ENCODE data around the gene EZH2. TPM values are rescaled to one million over a fixed set of nuclear protein-coding genes. Genes with fewer than 3 reads are reported as not detected.

EZH2 gene
- total and polyA plus RNA-seq, 2 of the 4 experiments (the other 2 are of a cell fraction): 13.1 to 19.8 TPM

DNA sequence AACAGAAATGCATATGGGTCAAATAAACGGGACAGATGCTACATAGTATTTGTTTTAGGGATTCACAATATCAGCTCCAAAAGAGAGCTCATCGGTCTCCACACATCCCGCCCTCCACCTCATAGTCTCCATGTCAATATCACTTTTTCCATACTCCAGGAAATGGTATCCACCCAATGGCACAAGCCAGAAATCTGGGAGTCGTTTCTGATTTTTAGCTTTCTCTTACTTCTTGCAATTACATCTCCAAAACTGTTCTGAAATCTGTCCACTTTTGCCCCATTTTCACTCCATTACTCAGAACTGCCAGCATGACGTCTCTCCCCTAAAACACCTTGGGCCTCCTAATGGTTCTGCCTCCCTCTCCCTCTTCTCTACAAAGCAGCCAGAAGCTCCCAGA is 47.4 kb upstream of the EZH2 start:
- 87% methylated on average over 3 of the region's 5 CpGs; no CpG with 5 or more reads in 1 of the 2 experiments for WGBS, 2 experiments (ENCODE audit: extremely low coverage in 2 of 2, insufficient read length in 1 of 2)
- no peak overlapping the region for H4K8ac ChIP-seq (ENCODE audit: low read depth in 2 of 2, low read length in 2 of 2)
- DNase-seq: no peak
- H2BK15ac ChIP-seq (ENCODE audit: low read depth, low read length): no peak overlapping the region
- no peak overlapping the region for H3K9ac ChIP-seq (ENCODE audit: low read depth, low read length)
- no peaks in the 10 kb centered on the region for H3K36me3 ChIP-seq (ENCODE audit: control insufficient read depth, insufficient read depth, low read length)
- no peak overlapping the region for H2AK9ac ChIP-seq (replicated peaks; ENCODE audit: low read depth, low read length, poor library complexity)
- no peak overlapping the region for H3K56ac ChIP-seq (ENCODE audit: extremely low read depth, insufficient read depth, low read length)
- no peak overlapping the region for H2BK120ac ChIP-seq (ENCODE audit: low read depth, low read length)
- H2BK20ac ChIP-seq (ENCODE audit: low read depth, low read length): no peak overlapping the region
- no peak overlapping the region for H3K4me2 ChIP-seq (ENCODE audit: low read depth, low read length)
- no peaks in the 10 kb centered on the region for H3K9me3 ChIP-seq (ENCODE audit: control insufficient read depth, insufficient read depth, low read length)
- ATAC-seq (ENCODE audit: low read depth): no peak
- BruUV-seq (replicated peaks): no TSS peak
- TF ChIP-seq MAFK (IDR thresholded peaks at IDR 0.05; ENCODE audit: low read depth, low read length) (no peak), RCOR1 (IDR thresholded peaks at IDR 0.05; ENCODE audit: insufficient replicate concordance, low read length) (no peak), RAD21 (IDR thresholded peaks at IDR 0.05; ENCODE audit: low read length) (no peak), NFE2L2 (IDR thresholded peaks at IDR 0.05; ENCODE audit: low read depth, low read length) (no peak), MAZ (IDR thresholded peaks at IDR 0.05; ENCODE audit: borderline replicate concordance, low read depth, low read length) (no peak), SMC3 (IDR thresholded peaks at IDR 0.05; ENCODE audit: low read depth, low read length) (no peak), BHLHE40 (IDR thresholded peaks at IDR 0.05; ENCODE audit: low read depth, low read length) (no peak), POLR2A (IDR thresholded peaks at IDR 0.05; ENCODE audit: low read depth, low read length) (no peak), CHD1 (IDR thresholded peaks at IDR 0.05; ENCODE audit: low read depth, low read length) (no peak), FOS (IDR thresholded peaks at IDR 0.05; ENCODE audit: low read depth, low read length) (no peak), MXI1 (IDR thresholded peaks at IDR 0.05; ENCODE audit: borderline replicate concordance, low read depth, low read length) (no peak), RFX5 (IDR thresholded peaks at IDR 0.05; ENCODE audit: low read depth, low read length) (no peak), CEBPB (IDR thresholded peaks at IDR 0.05; ENCODE audit: low read depth, low read length) (no peak)
- TF ChIP-seq, protein P1, sequence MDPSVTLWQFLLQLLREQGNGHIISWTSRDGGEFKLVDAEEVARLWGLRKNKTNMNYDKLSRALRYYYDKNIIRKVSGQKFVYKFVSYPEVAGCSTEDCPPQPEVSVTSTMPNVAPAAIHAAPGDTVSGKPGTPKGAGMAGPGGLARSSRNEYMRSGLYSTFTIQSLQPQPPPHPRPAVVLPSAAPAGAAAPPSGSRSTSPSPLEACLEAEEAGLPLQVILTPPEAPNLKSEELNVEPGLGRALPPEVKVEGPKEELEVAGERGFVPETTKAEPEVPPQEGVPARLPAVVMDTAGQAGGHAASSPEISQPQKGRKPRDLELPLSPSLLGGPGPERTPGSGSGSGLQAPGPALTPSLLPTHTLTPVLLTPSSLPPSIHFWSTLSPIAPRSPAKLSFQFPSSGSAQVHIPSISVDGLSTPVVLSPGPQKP (IDR thresholded peaks at IDR 0.05; ENCODE audit: borderline replicate concordance, low read depth, low read length): no peak
- TF ChIP-seq, protein P2, sequence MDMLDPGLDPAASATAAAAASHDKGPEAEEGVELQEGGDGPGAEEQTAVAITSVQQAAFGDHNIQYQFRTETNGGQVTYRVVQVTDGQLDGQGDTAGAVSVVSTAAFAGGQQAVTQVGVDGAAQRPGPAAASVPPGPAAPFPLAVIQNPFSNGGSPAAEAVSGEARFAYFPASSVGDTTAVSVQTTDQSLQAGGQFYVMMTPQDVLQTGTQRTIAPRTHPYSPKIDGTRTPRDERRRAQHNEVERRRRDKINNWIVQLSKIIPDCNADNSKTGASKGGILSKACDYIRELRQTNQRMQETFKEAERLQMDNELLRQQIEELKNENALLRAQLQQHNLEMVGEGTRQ (IDR thresholded peaks at IDR 0.05; ENCODE audit: low read depth, low read length): no peak
- TF ChIP-seq, protein P3, sequence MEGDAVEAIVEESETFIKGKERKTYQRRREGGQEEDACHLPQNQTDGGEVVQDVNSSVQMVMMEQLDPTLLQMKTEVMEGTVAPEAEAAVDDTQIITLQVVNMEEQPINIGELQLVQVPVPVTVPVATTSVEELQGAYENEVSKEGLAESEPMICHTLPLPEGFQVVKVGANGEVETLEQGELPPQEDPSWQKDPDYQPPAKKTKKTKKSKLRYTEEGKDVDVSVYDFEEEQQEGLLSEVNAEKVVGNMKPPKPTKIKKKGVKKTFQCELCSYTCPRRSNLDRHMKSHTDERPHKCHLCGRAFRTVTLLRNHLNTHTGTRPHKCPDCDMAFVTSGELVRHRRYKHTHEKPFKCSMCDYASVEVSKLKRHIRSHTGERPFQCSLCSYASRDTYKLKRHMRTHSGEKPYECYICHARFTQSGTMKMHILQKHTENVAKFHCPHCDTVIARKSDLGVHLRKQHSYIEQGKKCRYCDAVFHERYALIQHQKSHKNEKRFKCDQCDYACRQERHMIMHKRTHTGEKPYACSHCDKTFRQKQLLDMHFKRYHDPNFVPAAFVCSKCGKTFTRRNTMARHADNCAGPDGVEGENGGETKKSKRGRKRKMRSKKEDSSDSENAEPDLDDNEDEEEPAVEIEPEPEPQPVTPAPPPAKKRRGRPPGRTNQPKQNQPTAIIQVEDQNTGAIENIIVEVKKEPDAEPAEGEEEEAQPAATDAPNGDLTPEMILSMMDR (conservative IDR thresholded peaks at IDR 0.05; ENCODE audit: low read depth, low read length): no peak
- ChIA-PET POLR2A (ENCODE audit: unreplicated experiment) (no interaction called here), CTCF (interaction anchor here (0.6 to 0.7 kb wide), 3 partner anchors 11 to 215 kb away, joined by 3 to 6 read pairs (median 4); no protein-coding TSS in a partner anchor)
- no peaks in the 10 kb centered on the region for H3K9me1 ChIP-seq (ENCODE audit: insufficient read depth, low read length)
- no peak overlapping the region for H2AFZ ChIP-seq (replicated peaks; ENCODE audit: low read length, poor library complexity)
- H4K20me1 ChIP-seq (ENCODE audit: insufficient read depth, low read length): no peaks in the 10 kb centered on the region
- no peak overlapping the region for H4K5ac ChIP-seq (ENCODE audit: low read depth, low read length)
- in situ Hi-C loops (cut with MboI; ENCODE audit: low sequenced_read_pairs): no loop called here
- H3K27me3 ChIP-seq (ENCODE audit: control insufficient read depth, insufficient read depth, low read length): 0 out of 2 replicates have a peak, but pooled peaks cover 2% of the 10 kb centered on the region
- H3K4me1 ChIP-seq (ENCODE audit: control insufficient read depth, insufficient read depth, low read length): no peaks in the 10 kb centered on the region
- dilution Hi-C loops (cut with HindIII; ENCODE audit: low sequenced_read_pairs, unreplicated experiment): no loop called here
- H3K4me3 ChIP-seq (ENCODE audit: insufficient read depth, low read depth, low read length): no peak overlapping the region
- no peak overlapping the region for H3K23ac ChIP-seq (ENCODE audit: low read depth, low read length)
- intact Hi-C loops (cut with micrococcal nuclease): no loop called here
- no peak overlapping the region for H3K27ac ChIP-seq (ENCODE audit: insufficient read depth, low read length)
- no peaks in the 10 kb centered on the region for H3K79me1 ChIP-seq (ENCODE audit: low read depth in 1 of 2, low read length in 2 of 2)
- no peak overlapping the region for H2BK5ac ChIP-seq (ENCODE audit: low read depth, low read length, poor library complexity, severe bottlenecking)
- H2AK5ac ChIP-seq (ENCODE audit: low read depth, low read length): no peak overlapping the region
- H4K91ac ChIP-seq (ENCODE audit: insufficient read depth, low read depth, low read length): no peak overlapping the region
- no peak overlapping the region for H3K14ac ChIP-seq (replicated peaks; ENCODE audit: low read depth, low read length)
- H3K4ac ChIP-seq (ENCODE audit: low read depth, low read length): no peak overlapping the region
- no peak overlapping the region for H3K18ac ChIP-seq (ENCODE audit: low read depth, low read length)
